Thyroid gland (tissue), 4 donors: ENCODE results near the gene DCTN5.

ENCODE experiments used
- CTCF ChIP-seq, 6 experiments: fragments of 200-600 bp in 3 of 6; fragments of 450-650 bp in 3 of 6; sonication (generic) in 3 of 6; IDR thresholded peaks; one replicate each; pipeline ENCODE4 v1.5.1; 2016 to 2019; ENCODE audit warnings: antibody characterized with exemption in 6 of 6, mild to moderate bottlenecking in 2 of 6, inconsistent platforms in 1 of 6, moderate library complexity in 1 of 6
- POLR2A ChIP-seq, 2 donors: fragments of 450-650 bp; IDR thresholded peaks; one replicate each; pipeline ENCODE4 v1.6.1; 2017; ENCODE audit warnings: antibody characterized with exemption in 2 of 2, mild to moderate bottlenecking in 2 of 2, moderate library complexity in 1 of 2

- no peak for TF ChIP-seq POLR2A (IDR thresholded peaks at IDR 0.05)
- no peak for TF ChIP-seq CTCF (IDR thresholded peaks at IDR 0.05)
Observed at GRCh38 chr16:23694644-23695373, 53.5 kb downstream of the DCTN5 start.
